Neural crest cell (in vitro differentiated cells): ENCODE data around the gene FIBCD1. TPM values are rescaled to one million over a fixed set of nuclear protein-coding genes. Genes with fewer than 3 reads are reported as not detected.

Source experiments
- DNase-seq: peaks from one replicate; pipeline ENCODE4 v3.0.0; 2021; ENCODE audit warnings: low read depth, mixed read lengths, low spot score
- H3K27ac Mint-ChIP-seq: one replicate; pipeline ENCODE4 v1.8.0; 2021; ENCODE audit warnings: mild to moderate bottlenecking, mixed read lengths; ENCODE audit not compliant: unreplicated experiment
- H3K27me3 Mint-ChIP-seq: 2 replicates; pipeline ENCODE4 v1.8.0; 2021; ENCODE audit warnings: low read depth, mild to moderate bottlenecking, mixed read lengths
- H3K36me3 Mint-ChIP-seq: 2 replicates; pipeline ENCODE4 v1.8.0; 2021; ENCODE audit warnings: low read depth, mild to moderate bottlenecking, mixed read lengths
- H3K4me1 Mint-ChIP-seq: 2 replicates; pipeline ENCODE4 v1.8.0; 2021; ENCODE audit warnings: mixed read lengths
- H3K4me3 Mint-ChIP-seq: one replicate; pipeline ENCODE4 v1.8.0; 2021; ENCODE audit warnings: mild to moderate bottlenecking, mixed read lengths
- H3K9me3 Mint-ChIP-seq: 2 replicates; pipeline ENCODE4 v1.8.0; 2021; ENCODE audit warnings: mixed read lengths
- CTCF ChIP-seq: fragments of 200-600 bp; sonication (generic); conservative IDR thresholded peaks from 2 replicates; pipeline ENCODE4 v1.5.0; 2021; ENCODE audit warnings: antibody characterized with exemption, mild to moderate bottlenecking
- total RNA-seq: library from RNA; stranded (reverse); gene quantifications from 2 replicates; pipeline ENCODE4 v1.2.1, GENCODE V29; 2021

Gene FIBCD1
- total RNA-seq, 1 donor from 2014 or later: 0.23 TPM

GRCh38 chr9:130861372-130862180 lies 77.5 kb downstream of the FIBCD1 start:
- Mint-ChIP-seq H3K4me3 (no peak overlapping the region), H3K4me1 (peaks cover 36% of the 10 kb centered on the region), H3K36me3 (no peaks in the 10 kb centered on the region), H3K9me3 (no peaks in the 10 kb centered on the region), H3K27me3 (no peaks in the 10 kb centered on the region), H3K27ac (no peak overlapping the region)
- TF ChIP-seq CTCF: no peak
- DNase-seq: no peak

- DNase-seq: no peak
- Mint-ChIP-seq H3K36me3 (no peaks in the 10 kb centered on the region), H3K27ac (peak overlapping the region; percentile 95), H3K27me3 (no peaks in the 10 kb centered on the region), H3K4me3 (no peak overlapping the region), H3K4me1 (peaks cover 32% of the 10 kb centered on the region), H3K9me3 (no peaks in the 10 kb centered on the region)
- no peak for TF ChIP-seq CTCF
Observed at GRCh38 chr9:130860458-130861316, 78.4 kb downstream of the FIBCD1 start.

GRCh38 chr9:130858739-130859705 lies 80.0 kb downstream of the FIBCD1 start:
- TF ChIP-seq CTCF: no peak
- Mint-ChIP-seq H3K27me3 (no peaks in the 10 kb centered on the region), H3K9me3 (no peaks in the 10 kb centered on the region), H3K27ac (no peak overlapping the region), H3K36me3 (peaks cover 4% of the 10 kb centered on the region), H3K4me1 (peaks cover 32% of the 10 kb centered on the region), H3K4me3 (no peak overlapping the region)
- no peak for DNase-seq

- H3K27ac Mint-ChIP-seq: peak overlapping the region; percentile 85
- H3K27me3 Mint-ChIP-seq: no peaks in the 10 kb centered on the region
- H3K4me1 Mint-ChIP-seq: peaks cover 26% of the 10 kb centered on the region
Observed at GRCh38 chr9:130857864-130858738, 80.9 kb downstream of the FIBCD1 start.

More at GRCh38 chr9:130857864-130858738, 80.9 kb downstream of the FIBCD1 start:
- no peak for DNase-seq
- no peak overlapping the region for H3K4me3 Mint-ChIP-seq
- TF ChIP-seq CTCF: no peak
- H3K36me3 Mint-ChIP-seq: peaks cover 4% of the 10 kb centered on the region
- H3K9me3 Mint-ChIP-seq: no peaks in the 10 kb centered on the region
